Mesenchymal stem cell (in vitro differentiated cells and primary cell): ENCODE measurements around the gene METTL6.

Experiments used
- DNase-seq: peaks from one replicate; pipeline ENCODE4 v3.0.0-alpha.2; 2013
- H2AFZ ChIP-seq: one replicate; pipeline ENCODE4 v1.6.1; 2013; ENCODE audit warnings: low read depth, mild to moderate bottlenecking, control low read depth, inconsistent platforms, low read length, moderate library complexity
- H2AK5ac ChIP-seq: 2 replicates; pipeline ENCODE4 v1.6.1; 2013; ENCODE audit warnings: low read length, moderate library complexity, mild to moderate bottlenecking, inconsistent platforms; ENCODE audit not compliant: severe bottlenecking
- H2BK120ac ChIP-seq: one replicate; pipeline ENCODE4 v1.6.1; 2013; ENCODE audit warnings: low read depth, mild to moderate bottlenecking, inconsistent platforms, low read length, moderate library complexity
- H2BK12ac ChIP-seq, 2 experiments: one replicate each; pipeline ENCODE4 v1.6.1; 2013; ENCODE audit warnings: inconsistent platforms in 2 of 2, low read length in 2 of 2, mild to moderate bottlenecking in 2 of 2, moderate library complexity in 2 of 2, control low read depth in 1 of 2
- H2BK15ac ChIP-seq: one replicate; pipeline ENCODE4 v1.6.1; 2013; ENCODE audit warnings: mild to moderate bottlenecking, low read depth, inconsistent platforms; ENCODE audit not compliant: poor library complexity, severe bottlenecking
- H2BK5ac ChIP-seq: 2 replicates; pipeline ENCODE4 v1.6.1; 2013; ENCODE audit warnings: low read depth, mild to moderate bottlenecking, low read length, control low read depth, inconsistent platforms; ENCODE audit not compliant: poor library complexity, severe bottlenecking
- H3K14ac ChIP-seq, 2 experiments: one replicate each; pipeline ENCODE4 v1.6.1; 2013; ENCODE audit warnings: inconsistent platforms in 2 of 2, low read length in 2 of 2, control low read depth in 1 of 2, mild to moderate bottlenecking in 1 of 2, moderate library complexity in 1 of 2
- H3K18ac ChIP-seq, 2 experiments: one replicate each; pipeline ENCODE4 v1.6.1; 2013; ENCODE audit warnings: inconsistent platforms in 2 of 2, low read length in 2 of 2, control low read depth in 1 of 2, low read depth in 1 of 2, mild to moderate bottlenecking in 1 of 2
- H3K23ac ChIP-seq, 2 experiments: one replicate each; pipeline ENCODE4 v1.6.1; 2013; ENCODE audit warnings: inconsistent platforms in 2 of 2, low read length in 2 of 2, mild to moderate bottlenecking in 2 of 2, moderate library complexity in 2 of 2, control low read depth in 1 of 2
- H3K27ac ChIP-seq: 2 replicates; pipeline ENCODE4 v1.5.1; 2013; ENCODE audit warnings: mild to moderate bottlenecking, moderate library complexity, low read length, control low read depth, inconsistent platforms; ENCODE audit not compliant: poor library complexity, severe bottlenecking
- H3K27me3 ChIP-seq, 2 experiments: 2 replicates each; pipeline versions ENCODE4 v1.6.1 to v1.7.0; 2013; ENCODE audit warnings: low read length in 2 of 2, mild to moderate bottlenecking in 2 of 2, moderate library complexity in 2 of 2, control low read depth in 1 of 2, inconsistent platforms in 1 of 2; ENCODE audit not compliant: control insufficient read depth in 1 of 2, insufficient read depth in 1 of 2
- H3K36me3 ChIP-seq, 2 experiments: 2 replicates each; pipeline versions ENCODE4 v1.6.1 to v1.7.0; 2013; ENCODE audit warnings: low read length in 2 of 2, control low read depth in 1 of 2, inconsistent platforms in 1 of 2, low read depth in 1 of 2, mild to moderate bottlenecking in 1 of 2; ENCODE audit not compliant: insufficient read depth in 2 of 2, control insufficient read depth in 1 of 2
- H3K4ac ChIP-seq, 2 experiments: one replicate each; pipeline ENCODE4 v1.6.1; 2013; ENCODE audit warnings: inconsistent platforms in 2 of 2, low read length in 2 of 2, mild to moderate bottlenecking in 2 of 2, moderate library complexity in 2 of 2, control low read depth in 1 of 2, low read depth in 1 of 2
- H3K4me1 ChIP-seq: 2 replicates; pipeline ENCODE4 v1.6.1; 2013; ENCODE audit warnings: low read depth, low read length, control low read depth; ENCODE audit not compliant: control insufficient read depth, insufficient read depth
- H3K4me2 ChIP-seq: 2 replicates; pipeline ENCODE4 v1.6.1; 2013; ENCODE audit warnings: low read length, mild to moderate bottlenecking, inconsistent platforms; ENCODE audit not compliant: poor library complexity, severe bottlenecking
- H3K4me3 ChIP-seq, 2 experiments: 2 replicates each; pipeline versions ENCODE4 v1.5.1 to v1.7.0; 2013; ENCODE audit warnings: low read length in 2 of 2, mild to moderate bottlenecking in 2 of 2, control low read depth in 1 of 2, low read depth in 1 of 2; ENCODE audit not compliant: insufficient read depth in 1 of 2
- H3K79me1 ChIP-seq: replicated peaks from 2 replicates; pipeline ENCODE4 v1.6.1; 2013; ENCODE audit warnings: mild to moderate bottlenecking, control low read depth, low read length, inconsistent platforms; ENCODE audit not compliant: poor library complexity, severe bottlenecking
- H3K9ac ChIP-seq: 2 replicates; pipeline ENCODE4 v1.7.0; 2013; ENCODE audit warnings: mild to moderate bottlenecking, low read length, moderate library complexity
- H3K9me3 ChIP-seq: 2 replicates; pipeline ENCODE4 v1.7.0; 2013; ENCODE audit warnings: mild to moderate bottlenecking, low read length; ENCODE audit not compliant: control insufficient read depth
- H4K8ac ChIP-seq: one replicate; pipeline ENCODE4 v1.6.1; 2013; ENCODE audit warnings: inconsistent platforms, mild to moderate bottlenecking, low read length, moderate library complexity
- H4K91ac ChIP-seq: one replicate; pipeline ENCODE4 v1.6.1; 2013; ENCODE audit warnings: mild to moderate bottlenecking, low read length, inconsistent platforms
- WGBS: methylation state at CpG from one replicate; pipeline ENCODE4 v1.1.7; 2013; ENCODE audit warnings: mixed read lengths; 5-methylcytosine and 5-hydroxymethylcytosine counted together

The METTL6 gene

DNA sequence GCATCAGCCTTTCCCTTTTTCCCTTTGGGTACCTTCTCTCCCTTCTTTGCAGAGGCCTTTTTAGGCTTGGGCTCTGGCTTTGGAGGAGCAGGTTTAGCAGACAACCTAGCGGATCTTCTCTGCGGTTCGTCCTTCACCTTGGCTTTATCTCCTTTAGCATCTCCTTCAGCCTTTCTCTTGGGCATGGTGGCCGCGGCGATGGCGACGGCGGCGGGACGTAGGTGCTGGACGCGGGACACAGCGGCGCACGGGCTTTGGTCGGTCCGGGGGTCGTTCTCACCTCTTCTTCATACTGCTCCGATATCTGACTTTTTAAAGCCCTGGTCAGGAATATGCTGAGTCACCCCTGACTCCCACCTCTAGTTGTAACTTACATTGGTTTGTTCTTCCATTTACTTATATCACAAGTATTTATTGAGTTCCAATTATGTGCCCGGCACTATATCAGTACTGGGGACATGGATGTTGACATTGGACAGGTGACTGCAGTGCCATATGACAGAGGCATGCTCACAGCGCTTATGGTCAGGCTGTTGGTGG lies 51.8 kb downstream of the METTL6 start:
- no peak overlapping the region for H2BK5ac ChIP-seq
- no peak overlapping the region for H2AFZ ChIP-seq
- H3K14ac ChIP-seq = no peak overlapping the region
- no peak overlapping the region for H2AK5ac ChIP-seq
- H3K4me2 ChIP-seq = no peak overlapping the region
- no peak overlapping the region for H3K4ac ChIP-seq
- no peak overlapping the region for H3K9ac ChIP-seq
- H3K79me1 ChIP-seq = no peaks in the 10 kb centered on the region
- H2BK15ac ChIP-seq = no peak overlapping the region
- H2BK120ac ChIP-seq = no peak overlapping the region
- 96% methylated on average over 22 of the region's 22 CpGs for WGBS
- no peak overlapping the region for H3K27ac ChIP-seq
- peak overlapping the region; percentile 64 for H4K8ac ChIP-seq
- no peaks in the 10 kb centered on the region for H3K4me1 ChIP-seq
- H4K91ac ChIP-seq = peak overlapping the region; percentile 58
- H3K4me3 ChIP-seq = no peak overlapping the region
- H3K36me3 ChIP-seq = no peaks in the 10 kb centered on the region
- peak overlapping the region in 1 of 2 experiments; percentile 4 for H3K18ac ChIP-seq
- DNase-seq = no peak
- no peak overlapping the region for H3K23ac ChIP-seq
- H3K27me3 ChIP-seq = no peaks in the 10 kb centered on the region
- H2BK12ac ChIP-seq = no peak overlapping the region
- H3K9me3 ChIP-seq = no peaks in the 10 kb centered on the region

DNA sequence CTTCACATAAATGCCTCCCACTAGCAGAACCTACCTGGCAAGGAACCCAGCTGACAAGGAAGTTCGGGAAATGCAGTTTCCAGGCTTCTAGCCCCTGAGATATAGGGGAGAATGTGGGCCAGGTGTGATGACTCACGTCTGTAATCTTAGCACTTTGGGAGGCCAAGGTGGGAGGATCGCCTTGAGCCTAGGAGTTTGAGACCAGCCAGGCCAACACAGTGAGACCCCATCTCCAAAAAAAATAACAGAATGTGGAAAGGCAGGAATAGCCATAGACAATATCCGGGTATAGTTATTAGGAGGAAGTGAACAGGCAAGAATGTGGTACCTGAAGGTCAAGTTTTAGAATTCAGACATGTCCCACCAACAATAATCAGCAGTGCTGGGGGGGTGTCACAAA lies 54.4 kb downstream of the METTL6 start:
- Histone ChIP-seq H3K27ac (no peak overlapping the region), H3K27me3 (no peaks in the 10 kb centered on the region), H4K91ac (no peak overlapping the region), H2BK5ac (no peak overlapping the region), H3K14ac (no peak overlapping the region), H3K4me3 (no peak overlapping the region), H2BK120ac (no peak overlapping the region), H4K8ac (no peak overlapping the region), H3K9me3 (no peaks in the 10 kb centered on the region), H3K36me3 (no peaks in the 10 kb centered on the region), H3K79me1 (no peaks in the 10 kb centered on the region), H2BK15ac (no peak overlapping the region), H3K4me2 (no peak overlapping the region), H3K23ac (no peak overlapping the region), H2AK5ac (no peak overlapping the region), H3K9ac (no peak overlapping the region), H3K18ac (no peak overlapping the region), H2AFZ (no peak overlapping the region), H2BK12ac (no peak overlapping the region), H3K4ac (no peak overlapping the region), H3K4me1 (no peaks in the 10 kb centered on the region)
- DNase-seq = no peak
- 91% methylated on average over 4 of the region's 4 CpGs for whole genome bisulfite sequencing

DNA sequence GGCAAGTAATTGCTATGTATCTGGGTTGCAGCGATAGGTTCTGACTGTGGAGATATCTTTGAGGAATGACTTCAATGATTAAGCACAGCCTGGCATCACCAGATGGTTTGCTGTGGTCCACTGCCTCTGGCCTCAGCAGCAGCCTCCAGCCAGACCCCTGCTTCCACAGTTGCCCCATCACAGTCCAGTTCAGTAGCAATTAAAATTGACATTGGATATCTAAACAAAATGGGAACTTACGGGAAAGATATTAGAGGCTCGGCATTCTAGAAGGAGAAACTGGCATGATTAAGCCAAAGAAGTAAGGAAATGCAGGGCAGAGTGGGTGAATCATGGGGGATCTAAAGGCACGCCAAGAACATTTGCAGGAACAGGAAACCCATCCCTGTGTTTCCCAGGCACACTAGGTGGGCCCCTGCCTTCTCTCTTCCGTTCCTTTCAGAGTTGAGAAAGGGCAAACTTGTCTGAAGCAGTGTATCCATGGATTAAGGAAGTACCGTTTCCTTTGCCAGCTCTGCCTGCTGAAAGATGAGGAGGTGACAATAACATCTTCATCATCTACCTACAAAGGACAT lies 58.7 kb downstream of the METTL6 start:
- no peak overlapping the region for H2BK12ac ChIP-seq
- no peak overlapping the region for H2AFZ ChIP-seq
- no peaks in the 10 kb centered on the region for H3K9me3 ChIP-seq
- no peak overlapping the region for H2BK120ac ChIP-seq
- no peak overlapping the region for H3K4me2 ChIP-seq
- no peak overlapping the region for H3K9ac ChIP-seq
- no peaks in the 10 kb centered on the region for H3K79me1 ChIP-seq
- peaks cover 3% of the 10 kb centered on the region for H3K4me1 ChIP-seq
- H2AK5ac ChIP-seq = no peak overlapping the region
- H3K4ac ChIP-seq = no peak overlapping the region
- no peak overlapping the region for H2BK5ac ChIP-seq
- no peak overlapping the region for H4K91ac ChIP-seq
- H3K27ac ChIP-seq = no peak overlapping the region
- H3K36me3 ChIP-seq = no peaks in the 10 kb centered on the region
- no peak overlapping the region for H3K4me3 ChIP-seq
- no peak for DNase-seq
- WGBS = 97% methylated on average over 6 of the region's 6 CpGs
- no peaks in the 10 kb centered on the region for H3K27me3 ChIP-seq
- no peak overlapping the region for H3K14ac ChIP-seq
- H3K18ac ChIP-seq = no peak overlapping the region
- no peak overlapping the region for H3K23ac ChIP-seq
- no peak overlapping the region for H4K8ac ChIP-seq
- H2BK15ac ChIP-seq = no peak overlapping the region

DNA sequence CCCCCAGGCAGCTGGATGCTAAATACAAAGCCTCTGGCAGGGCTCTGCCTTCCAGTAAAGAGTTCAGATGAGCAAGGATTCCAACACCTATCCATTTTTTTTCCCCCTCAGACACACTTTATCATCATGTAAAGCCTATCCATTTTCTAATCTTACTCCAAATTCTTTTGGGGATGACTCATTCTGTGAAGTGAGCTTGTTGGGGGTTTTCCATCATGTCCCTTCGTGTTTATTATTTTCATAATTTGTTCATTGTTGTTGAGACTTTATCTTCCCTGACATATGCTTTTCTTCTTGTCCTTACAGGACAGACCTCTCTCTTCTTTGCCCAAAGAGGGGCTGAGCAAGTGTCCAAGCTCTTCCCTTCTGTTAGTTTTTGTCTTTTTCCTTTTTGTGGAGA lies 60.3 kb downstream of the METTL6 start:
- no peak overlapping the region for H3K23ac ChIP-seq
- H3K27me3 ChIP-seq = no peaks in the 10 kb centered on the region
- H2BK120ac ChIP-seq = no peak overlapping the region
- no peak overlapping the region for H3K4me2 ChIP-seq
- no peak overlapping the region for H3K18ac ChIP-seq
- peaks cover 3% of the 10 kb centered on the region for H3K4me1 ChIP-seq
- no peak overlapping the region for H3K4ac ChIP-seq
- H3K36me3 ChIP-seq = no peaks in the 10 kb centered on the region
- WGBS = no CpG with 5 or more reads among the region's 1 CpG
- peak overlapping the region; percentile 35 for H3K9ac ChIP-seq
- no peak overlapping the region for H2AK5ac ChIP-seq
- H3K14ac ChIP-seq = no peak overlapping the region
- no peak overlapping the region for H2BK15ac ChIP-seq
- H3K9me3 ChIP-seq = no peaks in the 10 kb centered on the region
- no peak overlapping the region for H2BK5ac ChIP-seq
- H4K8ac ChIP-seq = no peak overlapping the region
- H2BK12ac ChIP-seq = no peak overlapping the region
- no peak overlapping the region for H3K4me3 ChIP-seq
- H2AFZ ChIP-seq = no peak overlapping the region
- H3K27ac ChIP-seq = no peak overlapping the region
- H4K91ac ChIP-seq = no peak overlapping the region
- H3K79me1 ChIP-seq = no peaks in the 10 kb centered on the region
- peak; percentile 38 for DNase-seq
